OCI-LY1 (cell line): ENCODE data around the gene CD79A.

ENCODE experiments used
- CTCF ChIP-seq: fragments of 200-600 bp; sonication (generic), shearing (Covaris generic); IDR thresholded peaks from 2 replicates; pipeline ENCODE4 v1.5.1; 2017; ENCODE audit warnings: mild to moderate bottlenecking, antibody characterized with exemption, low read length, moderate library complexity, mixed read lengths
- EZH2 ChIP-seq: fragments of 200-600 bp; sonication (generic), shearing (Covaris generic); IDR thresholded peaks from 2 replicates; pipeline ENCODE4 v1.8.0; 2017; ENCODE audit warnings: borderline replicate concordance, mixed run types, mild to moderate bottlenecking, antibody characterized with exemption, low read length, moderate library complexity, mixed read lengths

GRCh38 chr19:41922585-41922984 is 45.5 kb downstream of the CD79A start:
- no peak for TF ChIP-seq CTCF
- TF ChIP-seq EZH2, result no peak
